ENCODE results near the gene MYH7. TPM values are rescaled to one million over a fixed set of nuclear protein-coding genes. Genes with fewer than 3 reads are reported as not detected.

The MYH7 gene
- total RNA-seq, 1 donor from 2014 or later, result not detected

DNA sequence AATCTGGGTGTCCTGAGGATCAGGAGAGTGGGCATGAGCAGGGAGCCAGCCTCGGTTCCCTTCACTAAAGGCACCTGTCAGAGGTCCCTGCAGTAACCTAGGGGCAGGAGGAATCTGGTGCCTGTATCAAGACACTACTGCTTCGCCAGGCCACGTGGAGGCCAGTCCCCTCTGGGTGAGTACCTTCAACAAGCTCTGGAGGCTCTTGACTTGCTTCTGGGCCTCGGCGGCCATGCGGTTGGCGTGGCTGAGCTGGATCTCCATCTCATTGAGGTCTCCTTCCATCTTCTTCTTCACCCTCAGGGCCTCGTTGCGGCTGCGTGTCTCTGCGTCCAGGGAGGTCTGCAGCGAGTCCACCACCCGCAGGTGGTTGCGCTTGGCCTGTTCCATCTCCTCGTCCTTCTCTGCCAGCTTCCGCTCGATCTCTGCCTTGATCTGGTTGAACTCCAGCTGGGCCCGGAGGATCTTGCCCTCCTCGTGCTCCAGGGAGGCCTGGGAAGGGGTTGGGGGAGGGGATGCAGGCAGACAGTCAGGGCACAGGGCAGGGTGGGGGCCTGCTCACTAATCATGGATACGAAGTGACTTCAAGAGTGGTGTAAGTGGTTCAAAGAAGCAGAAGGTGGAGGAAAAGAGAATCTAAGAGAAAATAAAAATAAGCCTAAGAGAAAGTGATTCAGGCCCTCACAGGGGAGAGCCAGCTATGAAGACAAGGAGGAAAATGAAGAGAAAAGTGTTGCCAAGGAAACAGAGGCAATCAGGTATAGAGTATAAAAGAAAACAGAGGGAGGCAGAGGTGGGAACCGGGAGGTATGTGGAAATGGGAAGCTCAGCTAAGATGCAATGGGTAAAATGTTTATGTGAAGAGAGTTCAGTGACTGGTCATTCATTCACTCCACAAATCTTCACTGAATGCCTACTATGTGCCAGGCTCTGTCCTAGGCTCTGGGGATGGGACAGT is 19.4 kb downstream of the MYH7 start:
- no peaks in the 10 kb centered on the region for H3K9me3 ChIP-seq (ENCODE audit: insufficient read depth, low read depth, low read length)
- H3K27me3 Mint-ChIP-seq (ENCODE audit: low read depth, unreplicated experiment), result peaks cover 65% of the 10 kb centered on the region

DNA sequence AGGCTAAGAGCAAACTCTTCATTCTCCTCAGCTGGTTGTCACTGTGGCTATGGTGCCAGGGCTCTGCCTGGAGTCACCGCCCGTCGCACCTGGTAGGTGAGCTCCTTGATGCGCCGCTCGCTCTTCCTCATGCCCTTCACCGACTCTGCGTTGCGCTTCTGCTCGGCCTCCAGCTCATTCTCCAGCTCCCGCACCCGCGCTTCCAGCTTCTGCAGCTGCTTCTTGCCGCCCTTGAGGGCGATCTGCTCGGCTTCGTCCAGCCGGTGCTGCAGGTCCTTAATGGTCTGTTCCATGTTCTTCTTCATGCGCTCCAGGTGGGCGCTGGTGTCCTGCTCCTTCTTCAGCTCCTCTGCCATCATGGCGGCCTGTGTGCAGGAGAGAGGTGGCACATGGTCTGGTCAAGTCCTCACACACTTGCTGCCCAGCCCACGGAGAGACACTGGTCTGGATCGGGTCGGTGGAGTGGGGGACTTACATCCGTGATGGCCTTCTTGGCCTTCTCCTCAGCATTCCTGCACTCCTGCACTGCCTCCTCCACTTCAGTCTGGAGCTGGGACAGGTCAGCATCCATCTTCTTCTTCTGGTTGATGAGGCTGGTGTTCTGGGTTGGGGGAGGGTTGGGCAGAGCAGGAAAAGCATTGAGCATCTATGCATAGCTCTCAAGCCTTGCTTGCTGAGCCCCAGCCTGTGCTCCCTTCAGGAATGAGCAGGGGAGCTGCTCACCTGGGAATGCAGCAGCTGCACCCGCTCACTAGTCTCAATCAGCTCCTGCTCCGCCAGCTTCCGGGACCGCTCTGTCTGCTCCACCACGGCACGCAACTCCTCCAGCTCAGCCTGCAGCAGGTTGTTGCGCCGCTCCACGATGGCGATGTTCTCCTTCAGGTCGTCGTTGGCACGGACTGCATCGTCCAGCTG is 20.3 kb downstream of the MYH7 start:
- Histone ChIP-seq H3K4me2 (ENCODE audit: low read length) (no peak overlapping the region), H3K36me3 (ENCODE audit: insufficient read depth, low read length) (no peaks in the 10 kb centered on the region), H3K27me3 (ENCODE audit: insufficient read depth, low read length) (no peaks in the 10 kb centered on the region), H3K9ac (ENCODE audit: low read length) (no peak overlapping the region), H2AFZ (ENCODE audit: low read depth, low read length) (no peak overlapping the region), H3K27ac (ENCODE audit: low read depth, low read length) (no peak overlapping the region), H3K4me3 (ENCODE audit: insufficient read depth, low read depth, low read length) (no peak overlapping the region), H4K20me1 (ENCODE audit: insufficient read depth, low read length) (no peaks in the 10 kb centered on the region), H3K4me1 (ENCODE audit: insufficient read depth, low read length) (no peaks in the 10 kb centered on the region), H3K79me2 (ENCODE audit: insufficient read depth, low read length) (no peaks in the 10 kb centered on the region), H3K9me3 (ENCODE audit: insufficient read depth, low read depth, low read length) (no peaks in the 10 kb centered on the region)
- no peak overlapping the region for H3K27ac Mint-ChIP-seq (ENCODE audit: unreplicated experiment)
- H3K4me3 Mint-ChIP-seq (ENCODE audit: unreplicated experiment), result peak overlapping the region; percentile 74
- peaks cover under 1% of the 10 kb centered on the region for H3K36me3 Mint-ChIP-seq (ENCODE audit: low read depth, unreplicated experiment)
- no peak for FAIRE-seq
- H3K27me3 Mint-ChIP-seq (ENCODE audit: low read depth, unreplicated experiment), result peaks cover 66% of the 10 kb centered on the region
- peaks cover 3% of the 10 kb centered on the region for H3K9me3 Mint-ChIP-seq (ENCODE audit: unreplicated experiment)
- TF ChIP-seq, protein P1, sequence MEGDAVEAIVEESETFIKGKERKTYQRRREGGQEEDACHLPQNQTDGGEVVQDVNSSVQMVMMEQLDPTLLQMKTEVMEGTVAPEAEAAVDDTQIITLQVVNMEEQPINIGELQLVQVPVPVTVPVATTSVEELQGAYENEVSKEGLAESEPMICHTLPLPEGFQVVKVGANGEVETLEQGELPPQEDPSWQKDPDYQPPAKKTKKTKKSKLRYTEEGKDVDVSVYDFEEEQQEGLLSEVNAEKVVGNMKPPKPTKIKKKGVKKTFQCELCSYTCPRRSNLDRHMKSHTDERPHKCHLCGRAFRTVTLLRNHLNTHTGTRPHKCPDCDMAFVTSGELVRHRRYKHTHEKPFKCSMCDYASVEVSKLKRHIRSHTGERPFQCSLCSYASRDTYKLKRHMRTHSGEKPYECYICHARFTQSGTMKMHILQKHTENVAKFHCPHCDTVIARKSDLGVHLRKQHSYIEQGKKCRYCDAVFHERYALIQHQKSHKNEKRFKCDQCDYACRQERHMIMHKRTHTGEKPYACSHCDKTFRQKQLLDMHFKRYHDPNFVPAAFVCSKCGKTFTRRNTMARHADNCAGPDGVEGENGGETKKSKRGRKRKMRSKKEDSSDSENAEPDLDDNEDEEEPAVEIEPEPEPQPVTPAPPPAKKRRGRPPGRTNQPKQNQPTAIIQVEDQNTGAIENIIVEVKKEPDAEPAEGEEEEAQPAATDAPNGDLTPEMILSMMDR (IDR thresholded peaks at IDR 0.05; ENCODE audit: insufficient read depth, low read depth, low read length), result no peak
- TF ChIP-seq EZH2 (IDR thresholded peaks at IDR 0.05; ENCODE audit: insufficient read depth, low read length), result no peak
- no peak for DNase-seq (ENCODE audit: low read depth)
- H3K4me1 Mint-ChIP-seq (ENCODE audit: low read depth, unreplicated experiment), result no peaks in the 10 kb centered on the region

More for the DNA sequence above, 19.4 kb downstream of the MYH7 start:
- DNase-seq (ENCODE audit: low read depth) (no peak), FAIRE-seq (no peak)
- no peaks in the 10 kb centered on the region for H3K4me1 ChIP-seq (ENCODE audit: insufficient read depth, low read length)
- H3K79me2 ChIP-seq (ENCODE audit: insufficient read depth, low read length), result no peaks in the 10 kb centered on the region
- H3K27ac ChIP-seq (ENCODE audit: low read depth, low read length), result no peak overlapping the region
- H3K36me3 ChIP-seq (ENCODE audit: insufficient read depth, low read length), result no peaks in the 10 kb centered on the region
- H3K27ac Mint-ChIP-seq (ENCODE audit: unreplicated experiment), result no peak overlapping the region
- H3K9ac ChIP-seq (ENCODE audit: low read length), result no peak overlapping the region
- H3K4me2 ChIP-seq (ENCODE audit: low read length), result no peak overlapping the region
- no peak overlapping the region for H2AFZ ChIP-seq (ENCODE audit: low read depth, low read length)
- H4K20me1 ChIP-seq (ENCODE audit: insufficient read depth, low read length), result no peaks in the 10 kb centered on the region
- H3K27me3 ChIP-seq (ENCODE audit: insufficient read depth, low read length), result no peaks in the 10 kb centered on the region
- peaks cover 6% of the 10 kb centered on the region for H3K9me3 Mint-ChIP-seq (ENCODE audit: unreplicated experiment)
- no peak overlapping the region for H3K4me3 ChIP-seq (ENCODE audit: insufficient read depth, low read depth, low read length)
- TF ChIP-seq, protein P1 (IDR thresholded peaks at IDR 0.05; ENCODE audit: insufficient read depth, low read depth, low read length), result no peak
- TF ChIP-seq EZH2 (IDR thresholded peaks at IDR 0.05; ENCODE audit: insufficient read depth, low read length), result no peak
- H3K4me3 Mint-ChIP-seq (ENCODE audit: unreplicated experiment), result peak overlapping the region; percentile 54
- peaks cover 2% of the 10 kb centered on the region for H3K36me3 Mint-ChIP-seq (ENCODE audit: low read depth, unreplicated experiment)
- H3K4me1 Mint-ChIP-seq (ENCODE audit: low read depth, unreplicated experiment), result no peaks in the 10 kb centered on the region

Measured in astrocyte (in vitro differentiated cells and primary cell).